Mammary epithelial cell (primary cell): ENCODE measurements around the gene LRRC7.

Experiments
- CTCF ChIP-seq, 2 donors: IDR thresholded peaks in 1 of 2; conservative IDR thresholded peaks in 1 of 2; 2 replicates each; pipeline ENCODE4 v1.5.1; 2011 to 2012; ENCODE audit warnings: inconsistent platforms in 2 of 2, low read length in 2 of 2, mild to moderate bottlenecking in 2 of 2, control low read depth in 1 of 2, low read depth in 1 of 2; ENCODE audit not compliant: insufficient read depth in 1 of 2; ENCODE audit errors: extremely low read depth in 1 of 2
- EZH2 ChIP-seq: IDR thresholded peaks from 2 replicates; pipeline ENCODE4 v1.6.1; 2012; ENCODE audit warnings: low read length, inconsistent platforms, borderline replicate concordance

GRCh38 chr1:69776555-69776954, 208.8 kb downstream of the LRRC7 start:
- TF ChIP-seq CTCF (conservative IDR thresholded peaks at IDR 0.05 in 1 of 2, IDR thresholded peaks at IDR 0.05 in 1 of 2; ENCODE audit: extremely low read depth in 1 of 2, insufficient read depth in 1 of 2, low read depth in 1 of 2, low read length in 2 of 2): no peak
- no peak for TF ChIP-seq EZH2
